HG03354 (cell line): Measurements from ENCODE around the gene NDUFAF8.
A peak's percentile ranks its signal among the peaks of the same experiment; 100 is the strongest.
"Not testable (repeated sequence)": the region's sequence is repeated elsewhere in the genome, so short reads cannot be mapped to it uniquely, and the experiment has no call there.

Source experiments
- ATAC-seq: cut with Tn5 transposase; IDR thresholded peaks from one replicate; pipeline ENCODE4 v1.9.1; 2021; ENCODE audit warnings: mild to moderate bottlenecking; ENCODE audit not compliant: unreplicated experiment, poor library complexity, severe bottlenecking

Gene NDUFAF8

GRCh38 chr17:81221842-81222619 lies 17.1 kb upstream of the NDUFAF8 start:
- no peak for ATAC-seq

- no peak for ATAC-seq
Observed at GRCh38 chr17:81222620-81222905, 16.6 kb upstream of the NDUFAF8 start.

- peak; percentile 94 for ATAC-seq
Observed at GRCh38 chr17:81222906-81223761, 16.0 kb upstream of the NDUFAF8 start, which contains the start of gene CEP131. CEP131 (minus strand) TSS chr17:81222965; CDS start chr17:81220056, 2,909 bp downstream.

GRCh38 chr17:81223762-81224130 lies 15.4 kb upstream of the NDUFAF8 start:
- no peak for ATAC-seq

- not testable (repeated sequence) for ATAC-seq
Observed at GRCh38 chr17:81227630-81228029, 11.5 kb upstream of the NDUFAF8 start.

- no peak for ATAC-seq
Observed at GRCh38 chr17:81228420-81228819, 10.7 kb upstream of the NDUFAF8 start.

- no peak for ATAC-seq
Observed at GRCh38 chr17:81228834-81229665, 10.1 kb upstream of the NDUFAF8 start.

GRCh38 chr17:81229666-81229920 lies 9.5 kb upstream of the NDUFAF8 start:
- no peak for ATAC-seq

GRCh38 chr17:81230043-81230820 lies 8.9 kb upstream of the NDUFAF8 start:
- ATAC-seq, result no peak

GRCh38 chr17:81231121-81231645 lies 7.9 kb upstream of the NDUFAF8 start:
- no peak for ATAC-seq

- ATAC-seq, result no peak
Observed at GRCh38 chr17:81231766-81232581, 7.1 kb upstream of the NDUFAF8 start.

- ATAC-seq, result no peak
Observed at GRCh38 chr17:81232616-81233241, 6.4 kb upstream of the NDUFAF8 start.

GRCh38 chr17:81233316-81233715 lies 5.8 kb upstream of the NDUFAF8 start:
- no peak for ATAC-seq

- no peak for ATAC-seq
Observed at GRCh38 chr17:81233811-81234505, 5.2 kb upstream of the NDUFAF8 start.

- no peak for ATAC-seq
Observed at GRCh38 chr17:81234506-81234855, 4.6 kb upstream of the NDUFAF8 start.

- no peak for ATAC-seq
Observed at GRCh38 chr17:81234940-81235821, 3.9 kb upstream of the NDUFAF8 start.
